ENCODE results near the gene UTP14A. TPM values are rescaled to one million over a fixed set of nuclear protein-coding genes. Genes with fewer than 3 reads are reported as not detected.
A peak's percentile ranks its signal among the peaks of the same experiment; 100 is the strongest.
"Not testable (repeated sequence)": the region's sequence is repeated elsewhere in the genome, so short reads cannot be mapped to it uniquely, and the experiment has no call there.

Gene UTP14A
- 42.3 and 43.1 TPM in 2 replicates for total RNA-seq (2022)
- percentile 84 among the genes with signal in this experiment for Bru-seq, nascent RNA
- percentile 84 among the genes with signal in this experiment for BruChase-seq, experiment 1, labeled RNA remaining after a 6-hour chase
- BruChase-seq, experiment 2, labeled RNA remaining after a 2-hour chase: percentile 80 among the genes with signal in this experiment
- long read RNA-seq, transcript UTP14A-201 (15 exons, 2,488 nt): major isoform, 48 of 59 reads
- long read RNA-seq, partial matches to known transcripts: 7 of 59 reads
- long read RNA-seq, other reads (novel, unspliced or antisense): 4 of 59 reads

GRCh38 chrX:129905787-129906580 is at the start of gene UTP14A:
UTP14A (plus strand) TSS chrX:129906164; CDS start chrX:129906211, 47 bp downstream.
- H3K4me1 Mint-ChIP-seq (ENCODE audit: low read depth, unreplicated experiment): no peaks in the 10 kb centered on the region
- BruUV-seq (replicated peaks): TSS peak; percentile 79
- H3K27me3 Mint-ChIP-seq (ENCODE audit: unreplicated experiment): no peaks in the 10 kb centered on the region
- H3K4me3 Mint-ChIP-seq (ENCODE audit: low read depth, unreplicated experiment): peak within 1 kb of the TSS; percentile 84
- TF ChIP-seq, protein P1, sequence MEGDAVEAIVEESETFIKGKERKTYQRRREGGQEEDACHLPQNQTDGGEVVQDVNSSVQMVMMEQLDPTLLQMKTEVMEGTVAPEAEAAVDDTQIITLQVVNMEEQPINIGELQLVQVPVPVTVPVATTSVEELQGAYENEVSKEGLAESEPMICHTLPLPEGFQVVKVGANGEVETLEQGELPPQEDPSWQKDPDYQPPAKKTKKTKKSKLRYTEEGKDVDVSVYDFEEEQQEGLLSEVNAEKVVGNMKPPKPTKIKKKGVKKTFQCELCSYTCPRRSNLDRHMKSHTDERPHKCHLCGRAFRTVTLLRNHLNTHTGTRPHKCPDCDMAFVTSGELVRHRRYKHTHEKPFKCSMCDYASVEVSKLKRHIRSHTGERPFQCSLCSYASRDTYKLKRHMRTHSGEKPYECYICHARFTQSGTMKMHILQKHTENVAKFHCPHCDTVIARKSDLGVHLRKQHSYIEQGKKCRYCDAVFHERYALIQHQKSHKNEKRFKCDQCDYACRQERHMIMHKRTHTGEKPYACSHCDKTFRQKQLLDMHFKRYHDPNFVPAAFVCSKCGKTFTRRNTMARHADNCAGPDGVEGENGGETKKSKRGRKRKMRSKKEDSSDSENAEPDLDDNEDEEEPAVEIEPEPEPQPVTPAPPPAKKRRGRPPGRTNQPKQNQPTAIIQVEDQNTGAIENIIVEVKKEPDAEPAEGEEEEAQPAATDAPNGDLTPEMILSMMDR (IDR thresholded peaks at IDR 0.05; ENCODE audit: unreplicated experiment): no peak
- DNase-seq: peak; percentile 83
- peaks cover 45% of the 10 kb centered on the region for H3K36me3 Mint-ChIP-seq (ENCODE audit: insufficient read depth, unreplicated experiment)
- CTCF ChIA-PET: interaction anchor here (0.6 to 1.5 kb wide), 6 partner anchors 19 to 172 kb away, joined by 3 to 7 read pairs (median 3); no protein-coding TSS in a partner anchor
- peak within 1 kb of the TSS; percentile 89 for H3K27ac Mint-ChIP-seq (ENCODE audit: unreplicated experiment)
- intact Hi-C loops (cut with micrococcal nuclease; ENCODE audit: unreplicated experiment): no loop called here
- H3K9me3 Mint-ChIP-seq (ENCODE audit: low read depth, unreplicated experiment): no peaks in the 10 kb centered on the region

GRCh38 chrX:129859134-129859533 is 46.8 kb upstream of the UTP14A start:
- DNase-seq; intact Hi-C loops (cut with micrococcal nuclease; ENCODE audit: unreplicated experiment); H3K4me3 Mint-ChIP-seq (ENCODE audit: low read depth, unreplicated experiment); H3K27ac Mint-ChIP-seq (ENCODE audit: unreplicated experiment); BruUV-seq (replicated peaks); H3K9me3 Mint-ChIP-seq (ENCODE audit: low read depth, unreplicated experiment); H3K36me3 Mint-ChIP-seq (ENCODE audit: insufficient read depth, unreplicated experiment); H3K4me1 Mint-ChIP-seq (ENCODE audit: low read depth, unreplicated experiment); CTCF ChIA-PET: not testable (repeated sequence)
- peaks cover 16% of the 10 kb centered on the region for H3K27me3 Mint-ChIP-seq (ENCODE audit: unreplicated experiment)

GRCh38 chrX:129866321-129866720 is 39.6 kb upstream of the UTP14A start:
- H3K4me1 Mint-ChIP-seq (ENCODE audit: low read depth, unreplicated experiment); BruUV-seq (replicated peaks); CTCF ChIA-PET; H3K27me3 Mint-ChIP-seq (ENCODE audit: unreplicated experiment); H3K27ac Mint-ChIP-seq (ENCODE audit: unreplicated experiment); H3K9me3 Mint-ChIP-seq (ENCODE audit: low read depth, unreplicated experiment); intact Hi-C loops (cut with micrococcal nuclease; ENCODE audit: unreplicated experiment); H3K4me3 Mint-ChIP-seq (ENCODE audit: low read depth, unreplicated experiment); H3K36me3 Mint-ChIP-seq (ENCODE audit: insufficient read depth, unreplicated experiment); DNase-seq: not testable (repeated sequence)

DNA sequence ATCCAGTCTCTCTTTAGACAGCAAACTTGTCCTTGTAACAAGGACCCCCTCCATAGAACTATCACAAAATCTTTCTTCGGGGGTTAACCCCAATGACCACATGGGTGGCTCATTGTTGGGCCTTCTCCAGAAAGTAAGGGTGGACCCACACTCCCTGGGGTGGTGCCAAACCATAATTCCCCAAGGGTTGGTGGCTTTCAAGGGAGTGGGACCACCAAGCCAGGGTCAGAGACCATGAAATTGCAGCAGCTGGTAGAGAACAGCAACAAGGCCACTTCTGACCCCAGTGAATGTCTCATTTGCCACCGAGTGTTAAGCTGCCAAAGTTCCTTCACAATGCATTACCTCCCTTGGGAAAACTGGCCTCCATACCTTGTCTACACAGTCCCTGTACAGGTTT is 33.4 kb upstream of the UTP14A start:
- Mint-ChIP-seq H3K4me1 (ENCODE audit: low read depth, unreplicated experiment) (peaks cover 17% of the 10 kb centered on the region), H3K4me3 (ENCODE audit: low read depth, unreplicated experiment) (no peak overlapping the region), H3K9me3 (ENCODE audit: low read depth, unreplicated experiment) (no peaks in the 10 kb centered on the region), H3K36me3 (ENCODE audit: insufficient read depth, unreplicated experiment) (peaks cover 8% of the 10 kb centered on the region), H3K27ac (ENCODE audit: unreplicated experiment) (no peak overlapping the region), H3K27me3 (ENCODE audit: unreplicated experiment) (no peaks in the 10 kb centered on the region)
- no TSS peak for BruUV-seq (replicated peaks)
- TF ChIP-seq, protein P1 (IDR thresholded peaks at IDR 0.05; ENCODE audit: unreplicated experiment): no peak
- CTCF ChIA-PET: no interaction called here
- no peak for DNase-seq
- intact Hi-C loops (cut with micrococcal nuclease; ENCODE audit: unreplicated experiment): no loop called here

DNA sequence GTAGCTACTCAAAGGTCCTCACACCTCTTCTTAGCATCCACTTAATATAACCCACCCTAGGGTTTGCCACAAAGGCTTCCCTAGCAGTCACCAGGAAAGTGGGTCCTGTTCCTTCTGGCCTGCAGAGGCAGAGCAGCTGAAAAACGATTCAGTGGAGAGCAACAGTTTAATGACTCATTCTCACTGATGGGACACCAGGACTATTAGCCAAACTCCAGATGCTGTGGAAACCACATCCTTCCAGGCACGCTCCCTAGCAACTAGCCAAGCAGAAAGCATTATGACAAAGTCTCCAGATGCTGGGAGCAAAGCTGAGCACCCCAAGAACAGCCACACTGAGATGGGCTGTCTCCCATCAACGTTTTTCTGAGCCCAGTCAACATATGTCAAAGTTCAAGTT is 30.3 kb upstream of the UTP14A start:
- peaks cover 17% of the 10 kb centered on the region for H3K4me1 Mint-ChIP-seq (ENCODE audit: low read depth, unreplicated experiment)
- TF ChIP-seq, protein P1 (IDR thresholded peaks at IDR 0.05; ENCODE audit: unreplicated experiment): no peak
- CTCF ChIA-PET: no interaction called here
- peak; percentile 8 for DNase-seq
- H3K4me3 Mint-ChIP-seq (ENCODE audit: low read depth, unreplicated experiment): no peak overlapping the region
- H3K27ac Mint-ChIP-seq (ENCODE audit: unreplicated experiment): no peak overlapping the region
- H3K36me3 Mint-ChIP-seq (ENCODE audit: insufficient read depth, unreplicated experiment): peaks cover 9% of the 10 kb centered on the region
- no peaks in the 10 kb centered on the region for H3K9me3 Mint-ChIP-seq (ENCODE audit: low read depth, unreplicated experiment)
- BruUV-seq (replicated peaks): no TSS peak
- no peaks in the 10 kb centered on the region for H3K27me3 Mint-ChIP-seq (ENCODE audit: unreplicated experiment)
- intact Hi-C loops (cut with micrococcal nuclease; ENCODE audit: unreplicated experiment): loop anchor here (2.0 kb wide), 1 partner anchor 33 kb away; the partner anchor contains the start of gene ZDHHC9
